Uterus (tissue), 4 donors: ENCODE measurements around the gene MARK2. TPM values are rescaled to one million over a fixed set of nuclear protein-coding genes. Genes with fewer than 3 reads are reported as not detected.

Experiments
- DNase-seq, 2 donors: peaks; one replicate each; pipeline ENCODE4 v3.0.0-alpha.2; 2019 to 2020
- H3K27ac ChIP-seq, 2 donors: fragments of 200-600 bp; sonication (generic); 1 replicate in 1 of 2; 2 replicates in 1 of 2; pipeline ENCODE4 v1.5.1; 2016 to 2018
- H3K27me3 ChIP-seq, 2 donors: fragments of 200-600 bp; sonication (generic); one replicate each; pipeline ENCODE4 v1.5.1; 2018 to 2019; ENCODE audit warnings: control low read depth in 1 of 2
- H3K36me3 ChIP-seq, 2 donors: fragments of 200-600 bp; sonication (generic); one replicate each; pipeline ENCODE4 v1.5.1; 2019; ENCODE audit warnings: control low read depth in 1 of 2
- H3K4me1 ChIP-seq, 2 donors: fragments of 200-600 bp; sonication (generic); one replicate each; pipeline ENCODE4 v1.5.1; 2018 to 2019; ENCODE audit warnings: control low read depth in 1 of 2
- H3K4me3 ChIP-seq, 2 donors: fragments of 200-600 bp; sonication (generic); 1 replicate in 1 of 2; 2 replicates in 1 of 2; pipeline ENCODE4 v1.5.1; 2018 to 2019; ENCODE audit warnings: mild to moderate bottlenecking in 1 of 2
- H3K9me3 ChIP-seq, 2 donors: fragments of 200-600 bp; sonication (generic); one replicate each; pipeline ENCODE4 v1.5.1; 2019; ENCODE audit warnings: control low read depth in 1 of 2
- CTCF ChIP-seq, 4 experiments: fragments of 200-600 bp in 2 of 4; fragments of 450-650 bp in 2 of 4; sonication (generic) in 2 of 4; IDR thresholded peaks; one replicate each; pipeline ENCODE4 v1.5.1; 2016 to 2019; ENCODE audit warnings: antibody characterized with exemption in 4 of 4, mild to moderate bottlenecking in 2 of 4, moderate library complexity in 1 of 4
- POLR2A ChIP-seq, 2 donors: fragments of 450-650 bp; IDR thresholded peaks; one replicate each; pipeline ENCODE4 v1.6.1; 2016; ENCODE audit warnings: antibody characterized with exemption in 2 of 2, mild to moderate bottlenecking in 1 of 2, moderate library complexity in 1 of 2
- intact Hi-C: fragments of 100-400 bp; cut with DNase I; formaldehyde crosslinking; loops from one replicate; pipeline ENCODE4 v1.15.1; 2023; ENCODE audit warnings: low total_unique reads
- total RNA-seq, 4 donors: library from RNA; depleted of rRNA in 3 of 4; stranded (reverse); fragments of >200 nt in 3 of 4; gene quantifications; one replicate each; pipeline versions ENCODE4 v1.1.0 to v1.2.4, GENCODE V29; 2014 to 2023
- donor health status: DM: yes; HTN: yes; CAD: no.

MARK2 gene
- total RNA-seq, 4 donors from 2014 or later: 6.9 to 36.5 (median 17.7) TPM

- H3K9me3 ChIP-seq: no peaks in the 10 kb centered on the region
- intact Hi-C loops: no loop called here
- no peaks in the 10 kb centered on the region for H3K27me3 ChIP-seq
- peaks cover 0 to 8% of the 10 kb centered on the region in 2 donors for H3K4me1 ChIP-seq
- DNase-seq: no peak
- peak overlapping the region; percentile 90 to 94 for H3K27ac ChIP-seq
- H3K4me3 ChIP-seq: peak overlapping the region; percentile 79 to 97
- no peaks in the 10 kb centered on the region for H3K36me3 ChIP-seq
- TF ChIP-seq POLR2A (IDR thresholded peaks at IDR 0.05): no peak
- no peak for TF ChIP-seq CTCF (IDR thresholded peaks at IDR 0.05)
These were observed 1.6 kb downstream of the MARK2 start for GRCh38 chr11:63840356-63841060.

GRCh38 chr11:63841554-63841953, 2.6 kb downstream of the MARK2 start:
- TF ChIP-seq CTCF (IDR thresholded peaks at IDR 0.05): no peak
- no peak for TF ChIP-seq POLR2A (IDR thresholded peaks at IDR 0.05)
- H3K4me3 ChIP-seq: peak overlapping the region in 1 of 2 donors; percentile 97
- H3K27me3 ChIP-seq: no peaks in the 10 kb centered on the region
- H3K36me3 ChIP-seq: no peaks in the 10 kb centered on the region
- H3K9me3 ChIP-seq: no peaks in the 10 kb centered on the region
- peak overlapping the region; percentile 90 to 94 for H3K27ac ChIP-seq
- H3K4me1 ChIP-seq: peaks cover 0 to 12% of the 10 kb centered on the region in 2 donors
- DNase-seq: no peak
- intact Hi-C loops: no loop called here

- intact Hi-C loops: no loop called here
- DNase-seq: no peak
- H3K4me1 ChIP-seq: peaks cover 0 to 12% of the 10 kb centered on the region in 2 donors
- no peaks in the 10 kb centered on the region for H3K36me3 ChIP-seq
- H3K9me3 ChIP-seq: no peaks in the 10 kb centered on the region
- TF ChIP-seq CTCF (IDR thresholded peaks at IDR 0.05) (no peak), POLR2A (IDR thresholded peaks at IDR 0.05) (no peak)
- no peaks in the 10 kb centered on the region for H3K27me3 ChIP-seq
- no peak overlapping the region for H3K27ac ChIP-seq
- no peak overlapping the region for H3K4me3 ChIP-seq
These were observed 4.1 kb downstream of the MARK2 start for GRCh38 chr11:63843041-63843440.

GRCh38 chr11:63844836-63845235, 5.9 kb downstream of the MARK2 start:
- no peaks in the 10 kb centered on the region for H3K9me3 ChIP-seq
- no peak for DNase-seq
- no peaks in the 10 kb centered on the region for H3K36me3 ChIP-seq
- H3K27ac ChIP-seq: peak overlapping the region in 1 of 2 donors; percentile 31
- H3K4me1 ChIP-seq: peaks cover 0 to 12% of the 10 kb centered on the region in 2 donors
- intact Hi-C loops: no loop called here
- no peak overlapping the region for H3K4me3 ChIP-seq
- TF ChIP-seq CTCF (IDR thresholded peaks at IDR 0.05): no peak
- no peak for TF ChIP-seq POLR2A (IDR thresholded peaks at IDR 0.05)
- H3K27me3 ChIP-seq: no peaks in the 10 kb centered on the region

- H3K9me3 ChIP-seq: no peaks in the 10 kb centered on the region
- no peak overlapping the region for H3K4me3 ChIP-seq
- peak overlapping the region in 1 of 2 donors; percentile 31 for H3K27ac ChIP-seq
- intact Hi-C loops: no loop called here
- no peaks in the 10 kb centered on the region for H3K27me3 ChIP-seq
- H3K36me3 ChIP-seq: no peaks in the 10 kb centered on the region
- TF ChIP-seq CTCF (IDR thresholded peaks at IDR 0.05): no peak
- TF ChIP-seq POLR2A (IDR thresholded peaks at IDR 0.05): no peak
- DNase-seq: no peak
- H3K4me1 ChIP-seq: peaks cover 0 to 12% of the 10 kb centered on the region in 2 donors
These were observed 6.4 kb downstream of the MARK2 start for GRCh38 chr11:63845303-63845702.
